Body of pancreas (tissue), 4 donors: ENCODE measurements around the gene UBE2I.

Experiments used
- POLR2A ChIP-seq, 3 donors: fragments of 450-650 bp; IDR thresholded peaks; one replicate each; pipeline ENCODE4 v1.6.1; 2016; ENCODE audit warnings: antibody characterized with exemption in 3 of 3, mild to moderate bottlenecking in 2 of 3
- TF ChIP-seq, protein P1 (sequence below), 7 experiments: fragments of 450-650 bp in 4 of 7; fragments of 200-600 bp in 3 of 7; sonication (generic) in 3 of 7; IDR thresholded peaks; one replicate each; pipeline ENCODE4 v1.5.1; 2016 to 2019; ENCODE audit warnings: antibody characterized with exemption in 7 of 7

DNA sequence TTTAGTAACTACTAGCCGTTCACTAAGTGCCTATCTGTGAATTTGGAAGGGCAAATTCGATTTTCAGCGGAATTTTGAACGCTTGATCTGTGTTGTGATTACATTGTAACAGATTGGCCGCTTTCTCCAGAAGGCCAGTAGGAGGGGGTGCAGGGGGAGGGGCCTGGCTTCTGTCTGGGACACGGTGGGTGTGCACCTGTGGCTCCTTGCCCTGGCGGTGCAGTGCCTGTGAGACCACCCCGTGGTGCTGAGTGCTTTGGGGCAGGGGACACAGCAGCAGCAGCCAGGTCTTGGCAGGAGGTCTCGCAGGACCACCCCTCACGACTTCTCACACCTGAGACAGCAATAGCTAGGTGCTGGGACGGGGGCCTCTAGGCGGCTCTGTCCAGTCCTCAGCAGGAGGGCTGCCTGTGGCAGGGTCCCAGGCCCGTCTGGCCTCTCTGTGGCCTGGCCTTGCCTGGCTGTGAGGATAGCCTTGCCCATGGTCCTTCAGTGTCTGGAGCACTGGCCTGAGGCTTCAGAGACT, 1.8 kb downstream of the UBE2I start:
- TF ChIP-seq POLR2A (IDR thresholded peaks at IDR 0.05): no peak
- TF ChIP-seq, protein P1, sequence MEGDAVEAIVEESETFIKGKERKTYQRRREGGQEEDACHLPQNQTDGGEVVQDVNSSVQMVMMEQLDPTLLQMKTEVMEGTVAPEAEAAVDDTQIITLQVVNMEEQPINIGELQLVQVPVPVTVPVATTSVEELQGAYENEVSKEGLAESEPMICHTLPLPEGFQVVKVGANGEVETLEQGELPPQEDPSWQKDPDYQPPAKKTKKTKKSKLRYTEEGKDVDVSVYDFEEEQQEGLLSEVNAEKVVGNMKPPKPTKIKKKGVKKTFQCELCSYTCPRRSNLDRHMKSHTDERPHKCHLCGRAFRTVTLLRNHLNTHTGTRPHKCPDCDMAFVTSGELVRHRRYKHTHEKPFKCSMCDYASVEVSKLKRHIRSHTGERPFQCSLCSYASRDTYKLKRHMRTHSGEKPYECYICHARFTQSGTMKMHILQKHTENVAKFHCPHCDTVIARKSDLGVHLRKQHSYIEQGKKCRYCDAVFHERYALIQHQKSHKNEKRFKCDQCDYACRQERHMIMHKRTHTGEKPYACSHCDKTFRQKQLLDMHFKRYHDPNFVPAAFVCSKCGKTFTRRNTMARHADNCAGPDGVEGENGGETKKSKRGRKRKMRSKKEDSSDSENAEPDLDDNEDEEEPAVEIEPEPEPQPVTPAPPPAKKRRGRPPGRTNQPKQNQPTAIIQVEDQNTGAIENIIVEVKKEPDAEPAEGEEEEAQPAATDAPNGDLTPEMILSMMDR (IDR thresholded peaks at IDR 0.05): no peak
